Heart left ventricle (tissue), 13 donors: ENCODE data around the gene TMEM80.

Experiments
- POLR2A ChIP-seq, 2 donors: fragments of 450-650 bp; IDR thresholded peaks; one replicate each; pipeline ENCODE4 v1.6.1; 2017; ENCODE audit warnings: antibody characterized with exemption in 2 of 2, mild to moderate bottlenecking in 2 of 2, moderate library complexity in 2 of 2
- TF ChIP-seq, protein P1 (sequence below), 12 donors: fragments of 200-600 bp; sonication (generic) in 4 of 12; IDR thresholded peaks; one replicate each; pipeline versions ENCODE4 v1.5.0 to v1.8.0; 2018 to 2022; ENCODE audit warnings: antibody characterized with exemption in 12 of 12, mild to moderate bottlenecking in 5 of 12
- donor health status: ischemic (EF 13 %, LVEDD 7.1; RV severe dilation, severe dysfunction).
- donor health status: DM: no; HTN: yes; CAD: no.
- donor health status: DM: no; HTN: no; CAD: no.
- donor health status: ischemic (EF 25% LVEDD 6.9; RV normal size, moderate dysfunction).
- donor health status: ischemic (EF 25% LVEDD 5.7; RV mildly dilated, moderate dysfunction).
- donor health status: ischemic (EF 35%, LVEDD 5.7; RV mildly dilated, moderate dysfunction).
- donor health status: nonischemic (EF 11% LVEDD 7.7; RV severe dilation, severe dysfunction).
- donor health status: DM: yes; HTN: yes; CAD: no.
- donor health status: PGD.
- donor health status: ischemic (EF 29% LVEDD 5.4; RV normal size, mild dysfunction).
- donor health status: nonischemic (EF 23%, LVEDD 6.1; RV moderate dilation, normal function).

- TF ChIP-seq, protein P1, sequence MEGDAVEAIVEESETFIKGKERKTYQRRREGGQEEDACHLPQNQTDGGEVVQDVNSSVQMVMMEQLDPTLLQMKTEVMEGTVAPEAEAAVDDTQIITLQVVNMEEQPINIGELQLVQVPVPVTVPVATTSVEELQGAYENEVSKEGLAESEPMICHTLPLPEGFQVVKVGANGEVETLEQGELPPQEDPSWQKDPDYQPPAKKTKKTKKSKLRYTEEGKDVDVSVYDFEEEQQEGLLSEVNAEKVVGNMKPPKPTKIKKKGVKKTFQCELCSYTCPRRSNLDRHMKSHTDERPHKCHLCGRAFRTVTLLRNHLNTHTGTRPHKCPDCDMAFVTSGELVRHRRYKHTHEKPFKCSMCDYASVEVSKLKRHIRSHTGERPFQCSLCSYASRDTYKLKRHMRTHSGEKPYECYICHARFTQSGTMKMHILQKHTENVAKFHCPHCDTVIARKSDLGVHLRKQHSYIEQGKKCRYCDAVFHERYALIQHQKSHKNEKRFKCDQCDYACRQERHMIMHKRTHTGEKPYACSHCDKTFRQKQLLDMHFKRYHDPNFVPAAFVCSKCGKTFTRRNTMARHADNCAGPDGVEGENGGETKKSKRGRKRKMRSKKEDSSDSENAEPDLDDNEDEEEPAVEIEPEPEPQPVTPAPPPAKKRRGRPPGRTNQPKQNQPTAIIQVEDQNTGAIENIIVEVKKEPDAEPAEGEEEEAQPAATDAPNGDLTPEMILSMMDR (IDR thresholded peaks at IDR 0.05) = peak; percentile 52 to 80 (median 68)
- TF ChIP-seq POLR2A (IDR thresholded peaks at IDR 0.05) = no peak
These were observed 32.8 kb upstream of the TMEM80 start for GRCh38 chr11:662689-663274.
